ENCODE measurements around the gene TMEM154. TPM values are rescaled to one million over a fixed set of nuclear protein-coding genes. Genes with fewer than 3 reads are reported as not detected.

Gene TMEM154
- total RNA-seq (2014; rRNA removed) (3.6 and 8.1 TPM in 2 replicates), Bru-seq, nascent RNA (percentile 39 among the genes with signal in this experiment), BruChase-seq, experiment 1, labeled RNA remaining after a 6-hour chase (percentile 44 among the genes with signal in this experiment), BruChase-seq, experiment 2, labeled RNA remaining after a 2-hour chase (percentile 44 among the genes with signal in this experiment)
- long read RNA-seq, full-length matches to known transcripts = 4 of 9 reads
- long read RNA-seq, partial matches to known transcripts = 0 of 9 reads
- long read RNA-seq, other reads (novel, unspliced or antisense) = 5 of 9 reads

GRCh38 chr4:152679414-152680281, at the start of gene TMEM154:
TMEM154 (minus strand) TSS chr4:152679997; CDS start chr4:152679933, 64 bp downstream.
- Histone ChIP-seq H3K36me3 (ENCODE audit: low read depth, low read length) (no peaks in the 10 kb centered on the region), H3K79me2 (ENCODE audit: low read length) (0 out of 2 replicates have a peak, but pooled peaks cover 6% of the 10 kb centered on the region), H3K9me3 (ENCODE audit: low read length) (no peaks in the 10 kb centered on the region), H2AFZ (ENCODE audit: low read length) (peak within 1 kb of the TSS; percentile 91), H4K20me1 (ENCODE audit: low read length) (no peaks in the 10 kb centered on the region), H3K4me2 (ENCODE audit: low read length) (peak within 1 kb of the TSS; percentile 95), H3K9ac (ENCODE audit: low read length) (peak within 1 kb of the TSS; percentile 78), H3K4me1 (ENCODE audit: insufficient read depth, low read length) (peaks cover 36% of the 10 kb centered on the region), H3F3A (ENCODE audit: low read length, unreplicated experiment) (no peaks in the 10 kb centered on the region), H3K27me3 (ENCODE audit: low read length) (no peaks in the 10 kb centered on the region), H3K27ac (ENCODE audit: low read length) (peak within 1 kb of the TSS; percentile 90), H3K4me3 (ENCODE audit: low read length) (peak within 1 kb of the TSS; percentile 82), H3K9me2 (replicated peaks; ENCODE audit: low read length) (no peaks in the 10 kb centered on the region)
- peak; percentile 67 for DNase-seq
- TF ChIP-seq EZH2 (IDR thresholded peaks at IDR 0.05; ENCODE audit: low read length, unreplicated experiment) = no peak
- no peak for TF ChIP-seq EZH2phosphoT487 (IDR thresholded peaks at IDR 0.05; ENCODE audit: borderline replicate concordance, low read length)
- no peak for TF ChIP-seq CTCF (conservative IDR thresholded peaks at IDR 0.05; ENCODE audit: low read depth, low read length)
- CTCF ChIA-PET = interaction anchor here (0.6 kb wide), 1 partner anchor 170 kb away, joined by 4 read pairs; no protein-coding TSS in a partner anchor
- TSS peak; percentile 61 for BruUV-seq (replicated peaks)
- POLR2A ChIA-PET (ENCODE audit: unreplicated experiment) = interaction anchor here (0.6 kb wide), 1 partner anchor 17 kb away, joined by 3 read pairs; no protein-coding TSS in a partner anchor
- peak; percentile 65 for ATAC-seq
- intact Hi-C loops (cut with micrococcal nuclease) = loop anchor here (5.0 kb wide), 1 partner anchor 58 kb away; no protein-coding TSS in a partner anchor

GRCh38 chr4:152729466-152729865, 49.7 kb upstream of the TMEM154 start:
- Histone ChIP-seq H3F3A (ENCODE audit: low read length, unreplicated experiment) (no peaks in the 10 kb centered on the region), H3K4me1 (ENCODE audit: insufficient read depth, low read length) (peaks cover 7% of the 10 kb centered on the region; the same call in 1 of the 2 replicates), H3K27ac (ENCODE audit: low read length) (peak overlapping the region; percentile 9; the same call in 1 of the 2 replicates), H4K20me1 (ENCODE audit: low read length) (no peaks in the 10 kb centered on the region), H3K4me2 (ENCODE audit: low read length) (peak overlapping the region; percentile 51), H3K36me3 (ENCODE audit: low read depth, low read length) (no peaks in the 10 kb centered on the region), H3K9ac (ENCODE audit: low read length) (no peak overlapping the region), H3K79me2 (ENCODE audit: low read length) (no peaks in the 10 kb centered on the region), H3K27me3 (ENCODE audit: low read length) (no peaks in the 10 kb centered on the region), H3K9me2 (replicated peaks; ENCODE audit: low read length) (no peaks in the 10 kb centered on the region), H3K9me3 (ENCODE audit: low read length) (no peaks in the 10 kb centered on the region), H2AFZ (ENCODE audit: low read length) (peak overlapping the region; percentile 52; the same call in 1 of the 2 replicates), H3K4me3 (ENCODE audit: low read length) (no peak overlapping the region)
- DNase-seq (peak; percentile 73), ATAC-seq (peak; percentile 97)
- TF ChIP-seq EZH2 (IDR thresholded peaks at IDR 0.05; ENCODE audit: low read length, unreplicated experiment) (no peak), CTCF (conservative IDR thresholded peaks at IDR 0.05; ENCODE audit: low read depth, low read length) (no peak)
- intact Hi-C loops (cut with micrococcal nuclease) = no loop called here
- BruUV-seq (replicated peaks) = no TSS peak
- ChIA-PET CTCF (no interaction called here), POLR2A (ENCODE audit: unreplicated experiment) (no interaction called here)

Data from PC-3 (cell line).